HG03095 (cell line): ENCODE results near the gene OPHN1.
"Not testable (repeated sequence)": the region's sequence is repeated elsewhere in the genome, so short reads cannot be mapped to it uniquely, and the experiment has no call there.

Source experiments
- ATAC-seq: cut with Tn5 transposase; IDR thresholded peaks from one replicate; pipeline ENCODE4 v1.9.1; 2021; ENCODE audit warnings: moderate library complexity; ENCODE audit not compliant: unreplicated experiment

The OPHN1 gene

GRCh38 chrX:68365341-68365740 lies 68.0 kb downstream of the OPHN1 start:
- no peak for ATAC-seq

GRCh38 chrX:68363984-68364383 lies 69.3 kb downstream of the OPHN1 start:
- ATAC-seq, result no peak

GRCh38 chrX:68358679-68359078 lies 74.6 kb downstream of the OPHN1 start:
- no peak for ATAC-seq

GRCh38 chrX:68355629-68355920 lies 77.7 kb downstream of the OPHN1 start:
- ATAC-seq, result no peak

GRCh38 chrX:68354879-68355628 lies 78.2 kb downstream of the OPHN1 start:
- no peak for ATAC-seq

GRCh38 chrX:68345025-68345424 lies 88.3 kb downstream of the OPHN1 start:
- ATAC-seq, result no peak

DNA sequence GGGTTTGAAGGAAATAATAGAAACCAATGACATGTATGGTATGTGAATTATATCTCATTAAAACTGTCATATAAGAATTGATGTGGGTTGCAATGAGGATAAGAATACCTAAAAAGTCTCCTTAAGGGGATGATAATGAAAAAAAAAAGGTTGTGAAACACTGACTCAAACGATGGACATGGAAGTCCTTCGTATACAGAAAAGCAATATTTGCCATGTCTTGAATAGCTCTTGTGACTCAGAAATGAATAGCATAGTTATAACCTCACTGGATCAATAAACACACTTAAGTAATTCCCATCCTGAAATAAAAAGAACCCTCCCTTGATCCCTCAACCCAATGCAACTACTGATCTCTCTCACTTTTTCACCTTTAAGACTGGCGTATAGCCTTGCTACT lies 89.7 kb downstream of the OPHN1 start:
- ATAC-seq, result no peak

GRCh38 chrX:68332201-68332731 lies 101.0 kb downstream of the OPHN1 start:
- ATAC-seq, result no peak

DNA sequence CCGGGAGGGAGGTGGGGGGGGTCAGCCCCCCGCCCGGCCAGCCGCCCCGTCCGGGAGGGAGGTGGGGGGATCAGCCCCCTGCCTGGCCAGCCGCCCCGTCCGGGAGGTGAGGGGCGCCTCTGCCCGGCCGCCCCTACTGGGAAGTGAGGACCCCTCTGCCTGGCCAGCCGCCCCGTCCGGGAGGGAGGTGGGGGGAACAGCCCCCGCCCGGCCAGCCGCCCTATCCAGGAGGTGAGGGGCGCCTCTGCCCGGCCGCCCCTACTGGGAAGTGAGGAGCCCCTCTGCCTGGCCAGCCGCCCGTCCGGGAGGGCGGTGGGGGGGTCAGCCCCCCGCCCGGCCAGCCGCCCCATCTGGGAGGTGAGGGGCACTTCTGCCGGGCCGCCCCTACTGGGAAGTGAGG lies 106.5 kb downstream of the OPHN1 start:
- not testable (repeated sequence) for ATAC-seq

DNA sequence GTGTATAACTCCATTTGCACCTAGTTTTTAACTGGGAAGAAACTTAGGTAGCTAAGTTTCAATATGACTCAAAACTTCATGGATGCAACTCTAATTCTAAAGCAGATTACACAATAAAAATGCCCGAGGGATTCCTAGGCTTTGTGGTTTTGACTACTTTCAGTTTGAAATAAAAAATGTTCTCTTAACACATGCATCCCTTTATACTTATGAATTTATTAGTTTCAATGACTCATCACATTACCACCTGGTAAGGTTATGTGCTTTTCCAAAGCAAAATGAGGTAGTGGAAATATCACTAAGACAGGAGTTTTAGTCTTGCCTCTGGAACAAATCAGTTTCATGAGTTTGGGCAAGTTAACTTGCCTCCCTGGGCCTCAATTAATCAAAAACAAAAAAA lies 125.5 kb downstream of the OPHN1 start:
- ATAC-seq, result no peak

DNA sequence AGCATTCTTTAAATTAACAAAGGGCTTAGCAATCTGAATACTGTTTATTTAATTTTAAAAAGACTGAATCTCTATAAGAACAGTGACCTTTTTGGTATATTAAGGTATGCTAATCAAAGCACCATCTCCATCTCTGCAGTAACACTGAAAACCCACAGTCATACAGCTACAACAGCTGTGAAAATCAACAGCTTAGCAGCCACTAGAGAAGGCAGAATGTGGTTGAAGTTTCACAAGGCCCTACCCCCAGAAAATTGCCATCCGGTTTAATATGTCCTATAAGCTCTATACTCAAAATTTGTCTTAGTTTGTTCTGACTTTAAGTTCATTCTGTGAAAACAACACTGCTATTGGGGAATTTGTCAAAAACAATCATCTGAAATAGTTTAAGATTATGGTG lies 128.7 kb downstream of the OPHN1 start:
- ATAC-seq, result no peak

GRCh38 chrX:68299898-68300297 lies 133.4 kb downstream of the OPHN1 start:
- no peak for ATAC-seq

GRCh38 chrX:68292471-68292870 lies 140.8 kb downstream of the OPHN1 start:
- ATAC-seq, result no peak

- no peak for ATAC-seq
These were observed 145.2 kb downstream of the OPHN1 start for GRCh38 chrX:68288127-68288526.

DNA sequence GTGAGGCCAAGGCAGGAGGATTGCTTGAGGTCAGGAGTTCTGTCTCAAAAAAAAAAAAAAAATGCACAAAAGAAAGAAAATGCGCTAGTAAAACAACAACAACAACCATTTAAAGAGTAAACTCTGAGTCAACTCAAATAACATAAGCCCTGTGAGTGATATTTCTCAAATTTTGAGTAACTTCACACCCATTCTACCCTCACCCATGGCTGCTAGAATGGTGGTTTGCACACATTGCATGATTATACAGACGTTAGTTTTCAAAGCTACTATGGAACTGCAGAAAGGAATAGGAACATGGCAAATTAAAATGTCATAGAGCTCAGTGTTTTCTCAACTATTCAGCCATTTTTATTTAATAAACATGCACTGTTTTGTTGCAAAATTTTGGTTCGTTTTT lies 145.9 kb downstream of the OPHN1 start:
- no peak for ATAC-seq

DNA sequence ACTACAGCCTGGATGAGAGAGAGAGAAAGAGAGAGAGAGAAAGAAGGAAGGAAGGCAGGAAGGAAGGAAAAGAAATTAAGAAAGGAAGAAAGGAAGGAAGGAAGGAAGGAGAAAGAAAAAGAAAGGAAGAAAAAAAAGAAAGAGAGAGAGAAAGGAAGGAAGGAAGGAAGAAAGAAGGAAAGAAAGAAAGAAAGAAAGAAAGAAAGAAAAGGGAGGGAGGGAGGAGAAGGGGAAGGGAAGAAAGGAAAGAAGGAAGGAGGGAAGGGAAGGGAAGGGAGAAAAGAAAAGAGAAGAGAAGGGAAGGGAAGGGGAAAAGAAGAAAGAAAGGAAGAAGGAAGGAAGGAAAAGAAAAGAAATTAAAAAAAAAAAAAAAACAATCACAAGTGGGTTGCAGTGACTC lies 146.3 kb downstream of the OPHN1 start:
- no peak for ATAC-seq

DNA sequence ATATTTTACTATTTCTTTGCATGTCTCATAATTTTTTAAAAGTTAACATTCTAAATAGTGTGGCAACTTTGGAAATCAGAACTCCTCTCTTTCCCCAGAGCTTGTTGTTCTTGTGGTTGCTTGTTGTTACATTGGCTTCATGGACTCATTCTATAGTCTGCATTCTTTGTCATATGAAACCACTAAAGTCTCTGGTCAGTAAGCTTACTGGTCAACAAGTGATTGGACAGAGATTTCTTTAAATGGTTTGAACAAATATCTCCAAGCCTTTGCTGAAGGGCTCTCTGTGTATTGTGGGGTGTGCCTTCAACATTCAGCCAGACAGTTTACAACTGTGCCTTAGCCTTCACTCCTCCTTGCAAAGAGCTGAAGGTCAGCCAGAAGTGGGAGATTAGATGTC lies 147.2 kb downstream of the OPHN1 start:
- no peak for ATAC-seq

DNA sequence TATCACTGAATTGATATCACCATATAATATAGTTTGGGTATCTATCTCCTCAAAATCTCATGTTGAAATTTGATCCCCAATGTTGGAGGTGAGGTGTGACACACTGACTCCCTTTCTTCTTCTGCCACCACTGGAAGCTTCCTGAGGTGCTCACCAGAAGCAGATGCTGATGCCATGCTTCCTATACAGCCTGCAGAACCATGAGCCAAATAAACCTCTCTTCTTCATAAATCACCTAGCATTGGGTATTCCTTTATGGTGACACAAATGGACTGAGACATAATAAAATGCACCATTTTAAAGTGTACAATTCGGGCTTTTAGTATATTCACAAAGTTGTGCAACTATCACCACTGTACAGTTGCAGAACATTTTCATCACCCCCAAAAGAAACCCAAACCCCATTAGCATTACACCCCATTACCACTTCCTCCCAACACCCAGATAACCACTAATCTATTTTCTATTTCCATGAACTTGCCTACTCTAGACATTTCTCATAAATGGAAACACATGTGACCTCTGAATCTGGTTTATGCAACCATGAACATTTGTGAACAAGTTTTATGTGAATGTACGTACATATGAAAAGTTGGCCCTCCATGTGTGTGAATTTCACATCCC lies 148.9 kb downstream of the OPHN1 start:
- ATAC-seq, result no peak

GRCh38 chrX:68273887-68274286 lies 159.4 kb downstream of the OPHN1 start:
- ATAC-seq, result no peak

- ATAC-seq, result not testable (repeated sequence)
These were observed 168.5 kb downstream of the OPHN1 start for GRCh38 chrX:68264793-68265192.

- no peak for ATAC-seq
These were observed 172.1 kb downstream of the OPHN1 start for GRCh38 chrX:68261060-68261672.

- ATAC-seq, result no peak
These were observed 176.3 kb downstream of the OPHN1 start for GRCh38 chrX:68256990-68257389.
